Left renal pelvis (tissue), 4 donors: ENCODE measurements around the gene ARHGEF18. TPM values are rescaled to one million over a fixed set of nuclear protein-coding genes. Genes with fewer than 3 reads are reported as not detected.
"Not testable (repeated sequence)": the region's sequence is repeated elsewhere in the genome, so short reads cannot be mapped to it uniquely, and the experiment has no call there.

Source experiments
- DNase-seq, 4 donors: peaks; one replicate each; pipeline ENCODE4 v3.0.0-alpha.2; 2013; ENCODE audit warnings: low read depth in 4 of 4, low spot score in 3 of 4
- polyA plus RNA-seq, 4 donors: library from polyadenylated mRNA; unstranded; fragments of 120-200 nt; gene quantifications; one replicate each; pipeline ENCODE4 v1.2.1, GENCODE V29; 2013; ENCODE audit not compliant: insufficient read length in 4 of 4

The ARHGEF18 gene
- polyA plus RNA-seq, 4 donors = 16.3 to 38.3 (median 31.8) TPM

DNA sequence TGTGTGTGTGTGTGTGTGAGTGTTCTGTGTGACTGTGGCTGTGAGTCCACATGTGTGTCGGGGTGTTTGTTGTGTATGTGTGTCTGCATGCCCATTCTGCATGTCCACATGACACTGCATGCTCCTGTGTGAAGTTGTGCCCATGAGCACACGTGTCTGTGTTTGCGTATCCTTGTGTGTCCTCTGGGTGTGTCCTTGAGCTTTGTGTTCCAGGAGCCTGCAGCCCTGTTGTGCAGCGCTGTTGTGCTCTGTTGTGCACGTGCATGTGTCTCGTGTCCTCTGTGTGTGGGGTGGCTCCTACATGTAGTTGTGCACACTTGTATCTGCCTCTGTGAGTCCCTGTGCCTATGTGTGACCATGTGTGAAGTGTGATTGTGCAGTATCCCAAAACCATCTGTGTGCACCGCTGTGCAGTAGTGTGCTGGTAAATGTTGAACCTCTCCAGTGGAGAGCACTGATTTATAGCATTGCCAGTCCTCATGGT is 2.2 kb upstream of the ARHGEF18 start:
- no peak for DNase-seq

GRCh38 chr19:7346997-7347396 is 1.7 kb upstream of the ARHGEF18 start:
- DNase-seq = not testable (repeated sequence)

- DNase-seq = no peak
Observed at GRCh38 chr19:7349231-7349591, 474 bp downstream of the ARHGEF18 start.

DNA sequence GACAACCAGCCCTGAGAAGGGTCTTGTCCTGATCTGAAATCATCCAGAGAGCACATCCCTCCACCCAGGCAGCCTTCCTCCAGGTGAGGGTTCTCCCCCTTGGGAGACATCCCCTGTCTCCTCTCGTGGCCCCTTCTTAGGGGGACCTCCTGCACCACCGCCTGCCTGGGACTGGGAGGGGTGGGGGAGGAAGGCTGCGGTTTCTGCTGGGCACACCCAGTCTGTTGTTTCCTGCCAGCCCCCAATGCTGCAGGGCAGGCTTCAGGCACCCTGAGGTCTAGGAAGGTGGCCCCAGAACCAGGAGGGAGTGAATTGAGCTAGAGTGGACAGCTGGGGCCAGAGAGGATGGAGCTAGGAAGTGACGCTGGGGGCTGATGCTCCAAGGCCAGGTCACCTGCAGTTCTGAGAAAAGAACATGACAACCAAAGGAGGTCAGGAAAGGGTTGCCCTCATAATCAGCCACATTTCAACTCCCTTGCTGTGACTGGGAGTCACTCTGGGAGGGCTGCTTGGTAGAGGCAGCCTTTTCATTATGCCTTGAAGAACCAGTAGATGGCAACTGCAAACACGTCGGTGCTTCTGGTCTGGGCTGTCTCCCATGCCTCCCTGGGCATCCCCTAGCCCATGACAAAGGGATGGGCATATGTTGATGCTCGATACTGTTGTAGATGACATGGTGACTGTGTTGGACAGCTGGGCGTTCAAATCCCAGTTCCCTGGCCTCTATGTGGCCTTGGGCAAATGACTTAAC is 1.4 kb downstream of the ARHGEF18 start:
- no peak for DNase-seq

- no peak for DNase-seq
Observed at GRCh38 chr19:7351861-7352260, 3.1 kb downstream of the ARHGEF18 start.

DNA sequence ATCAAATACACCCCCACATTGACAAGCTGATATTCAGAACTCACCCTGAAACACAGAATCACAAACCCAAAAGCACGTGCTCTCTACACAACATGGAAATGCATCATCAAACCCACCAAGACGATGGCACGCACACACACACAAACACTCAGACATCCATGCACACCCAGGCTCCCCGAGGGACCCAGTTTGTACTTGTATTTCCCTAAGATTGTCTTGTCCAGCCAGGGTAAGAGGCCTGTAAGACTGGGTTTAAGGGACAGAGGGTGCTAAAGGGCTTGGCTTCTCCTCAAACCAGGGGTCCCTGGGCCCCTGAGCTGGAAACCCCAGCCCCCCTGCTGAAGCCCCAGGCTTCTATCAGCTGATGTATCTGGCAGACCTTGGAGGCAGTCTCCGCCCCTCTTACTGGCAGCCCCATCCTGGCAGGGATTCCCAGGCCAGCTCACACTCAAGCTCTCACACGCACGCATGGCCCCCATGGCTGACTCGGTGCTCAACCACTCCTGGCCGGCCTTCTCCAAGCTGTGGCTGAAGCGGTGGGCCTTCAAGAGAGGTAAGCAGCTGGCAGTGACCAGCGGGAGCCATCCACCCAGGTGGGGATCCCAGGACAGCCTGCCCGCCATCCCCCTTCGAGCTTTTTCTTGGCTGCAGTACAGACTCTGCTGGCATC is 6.5 kb downstream of the ARHGEF18 start:
- DNase-seq = no peak

- no peak for DNase-seq
Observed at GRCh38 chr19:7355871-7356270, 7.1 kb downstream of the ARHGEF18 start.

- DNase-seq = no peak
Observed at GRCh38 chr19:7356899-7357627, 8.3 kb downstream of the ARHGEF18 start.

GRCh38 chr19:7358102-7358597 is 9.4 kb downstream of the ARHGEF18 start:
- no peak for DNase-seq

- DNase-seq = no peak
Observed at GRCh38 chr19:7360393-7360984, 11.8 kb downstream of the ARHGEF18 start.

DNA sequence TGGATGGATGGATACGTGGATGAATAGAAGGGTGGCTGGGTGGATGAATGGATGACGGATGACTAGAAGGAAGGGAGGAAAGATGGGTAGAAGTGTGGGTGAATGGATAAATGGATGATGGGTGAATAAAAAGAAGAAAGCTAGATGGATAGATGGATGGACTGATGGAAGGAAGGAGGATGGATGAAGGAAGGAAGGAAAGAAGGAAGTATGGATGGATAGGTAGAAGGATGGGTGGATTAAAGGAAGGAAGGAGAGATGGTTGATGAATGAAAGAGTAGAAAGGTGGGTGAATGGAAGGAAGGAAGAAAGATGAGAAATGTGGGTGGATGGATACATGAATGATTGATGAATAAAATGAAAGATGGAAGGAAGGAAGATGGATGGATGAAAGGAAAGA is 14.5 kb downstream of the ARHGEF18 start:
- DNase-seq = no peak

DNA sequence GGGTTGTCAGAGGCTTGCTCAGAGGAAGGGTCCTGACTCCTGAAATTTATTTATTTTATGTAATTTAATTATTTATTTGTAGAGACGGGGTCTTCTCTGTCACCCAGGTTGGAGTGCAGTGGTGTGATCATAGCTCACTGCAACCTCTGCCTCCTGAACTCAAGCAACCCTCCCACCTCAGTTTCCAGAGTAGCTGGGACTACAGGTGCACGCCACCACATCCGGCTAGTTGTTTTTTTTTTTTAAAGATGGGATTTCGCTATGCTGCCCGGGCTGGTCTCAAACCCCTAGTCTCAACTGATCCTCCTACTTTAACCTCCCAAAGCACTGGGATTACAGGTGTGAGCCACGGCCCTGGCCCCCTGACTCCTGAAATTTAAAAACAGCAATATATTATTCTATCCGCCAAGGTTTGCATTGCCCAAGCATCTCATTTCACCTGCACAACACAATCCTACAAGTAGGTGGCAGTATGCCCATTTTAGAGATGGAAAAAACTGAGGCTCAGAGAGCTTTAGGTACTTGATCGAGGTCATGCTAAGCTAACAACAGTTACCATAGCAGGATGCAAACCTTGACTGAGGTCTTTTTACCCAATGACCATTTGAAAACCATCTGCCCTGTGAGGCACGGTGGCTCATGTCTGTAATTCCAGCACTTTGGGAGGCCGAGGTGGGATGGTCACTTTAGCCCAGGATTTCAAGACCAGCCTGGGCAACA is 18.1 kb downstream of the ARHGEF18 start:
- no peak for DNase-seq

GRCh38 chr19:7368456-7368855 is 19.7 kb downstream of the ARHGEF18 start:
- DNase-seq = no peak

DNA sequence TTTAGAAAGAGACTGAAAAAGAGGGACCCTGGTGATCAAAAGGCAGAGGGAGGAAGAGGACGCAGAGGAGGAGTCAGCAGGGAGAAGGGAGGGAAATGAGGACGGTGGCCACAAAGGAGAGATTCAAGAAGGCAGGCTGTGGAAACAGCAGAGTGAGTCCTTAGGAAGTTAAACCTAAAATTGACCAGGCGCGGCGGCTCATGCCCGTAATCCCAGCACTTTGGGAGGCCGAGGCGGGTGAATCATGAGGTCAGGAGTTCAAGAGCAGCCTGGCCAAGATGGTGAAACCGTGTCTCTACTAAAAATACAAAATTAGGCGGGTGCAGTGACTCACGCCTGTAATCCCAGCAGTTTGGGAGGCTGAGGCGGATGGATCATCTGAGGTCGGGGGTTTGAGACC is 20.1 kb downstream of the ARHGEF18 start:
- not testable (repeated sequence) for DNase-seq

- no peak for DNase-seq
Observed at GRCh38 chr19:7370546-7370945, 21.8 kb downstream of the ARHGEF18 start.

GRCh38 chr19:7371001-7371400 is 22.3 kb downstream of the ARHGEF18 start:
- no peak for DNase-seq

DNA sequence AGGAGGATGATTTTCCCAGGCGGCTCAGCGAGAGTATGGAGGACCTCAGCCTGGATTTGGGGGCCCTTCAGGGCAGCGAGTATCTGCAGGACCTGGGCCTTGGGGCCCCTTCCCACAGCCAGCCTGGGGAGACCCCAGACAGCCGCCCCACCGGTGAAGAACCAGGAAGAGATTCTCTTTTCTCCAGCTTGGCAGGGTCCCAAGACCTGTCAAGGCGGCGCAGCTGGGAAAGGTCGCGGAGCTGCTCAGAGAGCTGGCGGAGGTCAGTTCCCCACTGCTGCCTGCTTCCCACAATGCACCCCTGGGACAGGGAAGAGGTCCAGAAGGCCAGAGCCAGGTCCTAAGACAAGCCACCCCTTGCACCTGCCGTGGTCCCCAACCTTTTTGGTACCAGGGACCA is 24.1 kb downstream of the ARHGEF18 start:
- DNase-seq = no peak

DNA sequence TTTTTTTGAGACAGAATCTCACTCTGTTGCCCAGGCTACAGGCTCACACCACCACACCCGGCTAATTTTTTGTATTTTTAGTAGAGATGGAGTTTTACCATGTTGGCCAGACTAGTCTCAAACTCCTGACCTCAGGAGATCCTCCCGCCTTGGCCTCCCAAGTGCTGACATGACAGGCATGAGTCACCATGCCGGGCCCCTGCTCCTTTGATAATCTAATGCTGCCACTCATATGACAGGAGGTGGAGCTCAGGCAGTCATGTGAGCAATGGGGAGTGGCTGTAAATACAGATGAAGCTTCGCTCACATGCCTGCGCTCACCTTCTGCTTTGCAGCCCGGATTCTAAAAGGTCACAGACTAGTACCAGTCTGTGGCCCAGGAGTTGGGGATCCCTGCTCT is 25.1 kb downstream of the ARHGEF18 start:
- DNase-seq = no peak

DNA sequence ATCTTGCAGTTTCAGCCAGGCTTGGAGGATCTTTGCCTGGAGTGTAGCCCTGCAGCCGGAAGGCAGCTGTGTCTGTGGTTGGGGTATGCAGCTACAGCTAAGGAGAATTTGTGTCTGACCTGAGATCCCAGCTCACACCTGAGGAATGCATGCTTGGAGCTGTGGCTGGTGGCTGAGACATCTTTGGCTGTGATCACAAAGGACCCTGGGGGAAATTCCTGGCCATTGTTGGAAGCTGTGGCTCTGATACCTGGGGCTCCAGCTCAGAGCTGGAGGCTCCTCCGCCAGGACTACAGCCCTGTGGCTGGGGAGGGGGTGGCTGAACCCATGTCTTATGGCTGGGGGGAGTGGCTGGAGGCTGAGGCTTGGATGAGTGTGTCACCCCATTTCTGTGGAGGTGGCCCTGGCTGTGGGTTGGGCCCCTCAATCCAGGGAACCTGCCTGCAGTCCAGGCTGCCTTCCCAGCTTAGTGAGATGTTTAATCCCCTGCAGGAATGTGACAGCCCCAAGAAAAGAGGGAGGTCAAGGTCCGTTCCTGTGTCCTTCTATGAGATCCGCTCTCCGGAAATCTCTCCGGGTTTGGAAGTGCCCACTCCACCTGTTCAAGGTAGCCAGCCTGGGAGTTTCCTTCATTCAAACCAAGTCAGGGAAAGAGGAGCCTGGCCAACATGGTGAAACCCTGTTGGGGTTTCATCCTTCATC is 27.6 kb downstream of the ARHGEF18 start:
- no peak for DNase-seq

DNA sequence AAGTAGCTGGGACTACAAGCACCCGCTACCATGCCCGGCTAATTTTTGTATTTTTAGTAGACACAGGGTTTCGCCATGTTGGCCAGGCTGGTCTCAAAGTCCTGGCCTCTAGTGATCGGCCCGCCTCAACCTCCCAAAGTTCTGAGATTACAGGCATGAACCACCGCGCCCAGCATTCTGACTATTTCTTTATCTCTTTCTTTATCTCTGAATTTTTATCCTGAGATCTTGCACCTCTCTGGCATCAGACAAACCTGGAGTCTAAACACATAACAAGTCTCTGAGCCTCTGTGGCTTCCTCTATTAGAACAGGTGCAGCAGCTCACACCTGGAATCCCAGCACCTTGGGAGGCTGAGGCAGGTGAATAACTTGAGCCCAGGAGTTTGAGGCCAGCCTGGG is 28.5 kb downstream of the ARHGEF18 start:
- no peak for DNase-seq
